ENCODE data around the gene HOXD13.

GRCh38 chr2:176081376-176081836 is 11.1 kb upstream of the HOXD13 start:
- TF ChIP-seq TSHZ2 (CRISPR knock-in tag; IDR thresholded peaks at IDR 0.05) (no peak), ZFP3 (CRISPR knock-in tag; IDR thresholded peaks at IDR 0.05) (no peak), ZFP30 (CRISPR knock-in tag; IDR thresholded peaks at IDR 0.05) (no peak), CREB5 (CRISPR knock-in tag; IDR thresholded peaks at IDR 0.05; ENCODE audit: low read depth) (no peak), ZNF70 (CRISPR knock-in tag; IDR thresholded peaks at IDR 0.05) (no peak), ZNF8 (CRISPR knock-in tag; IDR thresholded peaks at IDR 0.05) (no peak), ZC3H10 (CRISPR knock-in tag; IDR thresholded peaks at IDR 0.05) (no peak), SNAI2 (CRISPR knock-in tag; IDR thresholded peaks at IDR 0.05) (no peak), TOX (CRISPR knock-in tag; IDR thresholded peaks at IDR 0.05; ENCODE audit: borderline replicate concordance) (no peak), ARNTL (CRISPR knock-in tag; IDR thresholded peaks at IDR 0.05; ENCODE audit: borderline replicate concordance, low read depth) (no peak), TCF4 (CRISPR knock-in tag; IDR thresholded peaks at IDR 0.05; ENCODE audit: borderline replicate concordance) (no peak)
